Keratinocyte (primary cell): ENCODE measurements around the gene PSMD7. TPM values are rescaled to one million over a fixed set of nuclear protein-coding genes. Genes with fewer than 3 reads are reported as not detected.

Experiments
- DNase-seq: peaks from one replicate; pipeline ENCODE4 v3.0.0-alpha.2; 2011; ENCODE audit warnings: low read depth, missing footprints, low spot score
- FAIRE-seq: peaks from 2 replicates; lab custom pipeline; 2011; peaks lifted over from hg19 to GRCh38; lab: Jason Lieb, UNC
- H2AFZ ChIP-seq: 2 replicates; pipeline ENCODE4 v1.6.0; 2012; ENCODE audit warnings: low read length, control low read depth, inconsistent platforms; ENCODE audit not compliant: control insufficient read depth
- H3K27ac ChIP-seq: 2 replicates; pipeline ENCODE4 v1.5.1; 2011; ENCODE audit warnings: low read length; ENCODE audit not compliant: control insufficient read depth, insufficient read depth
- H3K27me3 ChIP-seq: 3 replicates; pipeline ENCODE4 v1.6.0; 2011; ENCODE audit warnings: low read length; ENCODE audit not compliant: control insufficient read depth, insufficient read depth; ENCODE audit errors: extremely low read depth
- H3K36me3 ChIP-seq, 2 experiments: 2 replicates in 1 of 2; 3 replicates in 1 of 2; pipeline ENCODE4 v1.5.1; 2011; ENCODE audit warnings: low read length in 2 of 2, mild to moderate bottlenecking in 1 of 2; ENCODE audit not compliant: control insufficient read depth in 2 of 2, insufficient read depth in 2 of 2; ENCODE audit errors: extremely low read depth in 1 of 2
- H3K4me1 ChIP-seq: 3 replicates; pipeline ENCODE4 v1.5.1; 2011; ENCODE audit warnings: low read length; ENCODE audit not compliant: control insufficient read depth, insufficient read depth; ENCODE audit errors: extremely low read depth
- H3K4me2 ChIP-seq: 3 replicates; pipeline ENCODE4 v1.6.0; 2011; ENCODE audit warnings: low read depth, low read length; ENCODE audit not compliant: control insufficient read depth, insufficient read depth; ENCODE audit errors: extremely low read depth
- H3K4me3 ChIP-seq, 3 experiments: fragments of 200-600 bp in 1 of 3; sonication (generic) in 1 of 3; 2 replicates in 2 of 3; 3 replicates in 1 of 3; pipeline ENCODE4 v1.5.1; 2011 to 2016; ENCODE audit warnings: low read length in 3 of 3, mild to moderate bottlenecking in 3 of 3, control low read depth in 2 of 3, inconsistent platforms in 1 of 3, low read depth in 1 of 3, mixed read lengths in 1 of 3, mixed run types in 1 of 3, moderate library complexity in 1 of 3; ENCODE audit not compliant: control insufficient read depth in 2 of 3, insufficient read depth in 2 of 3; ENCODE audit errors: extremely low read depth in 1 of 3
- H3K79me2 ChIP-seq: 2 replicates; pipeline ENCODE4 v1.6.0; 2012; ENCODE audit warnings: low read length; ENCODE audit not compliant: control insufficient read depth, insufficient read depth
- H3K9ac ChIP-seq: 3 replicates; pipeline ENCODE4 v1.6.0; 2011; ENCODE audit warnings: low read length; ENCODE audit not compliant: control insufficient read depth, insufficient read depth; ENCODE audit errors: extremely low read depth
- H3K9me1 ChIP-seq: 3 replicates; pipeline ENCODE4 v1.6.0; 2011; ENCODE audit warnings: low read length; ENCODE audit not compliant: control insufficient read depth, insufficient read depth; ENCODE audit errors: extremely low read depth
- H3K9me3 ChIP-seq: 2 replicates; pipeline ENCODE4 v1.5.1; 2012; ENCODE audit warnings: low read depth, low read length; ENCODE audit not compliant: control insufficient read depth
- H4K20me1 ChIP-seq: 3 replicates; pipeline ENCODE4 v1.6.0; 2011; ENCODE audit warnings: low read length; ENCODE audit not compliant: control insufficient read depth, insufficient read depth; ENCODE audit errors: extremely low read depth
- CTCF ChIP-seq, 3 experiments: IDR thresholded peaks in 1 of 3; conservative IDR thresholded peaks in 1 of 3; optimal IDR thresholded peaks in 1 of 3; 2 replicates in 2 of 3; 3 replicates in 1 of 3; pipeline versions ENCODE3 to v1.5.1; 2011; ENCODE audit warnings: low read length in 3 of 3, mild to moderate bottlenecking in 3 of 3, moderate library complexity in 2 of 3, control low read depth in 1 of 3, inconsistent platforms in 1 of 3; ENCODE audit not compliant: insufficient read depth in 2 of 3; ENCODE audit errors: extremely low read depth in 1 of 3
- EZH2 ChIP-seq: IDR thresholded peaks from one replicate; pipeline ENCODE4 v1.6.1; 2012; ENCODE audit warnings: inconsistent platforms, mild to moderate bottlenecking, low read length, moderate library complexity
- dilution Hi-C: fragments of 300-500 bp; cut with MboI; formaldehyde crosslinking; loops from one replicate; pipeline ENCODE4 v1.7.0; 2020; ENCODE audit warnings: low sequenced_read_pairs; ENCODE audit not compliant: extremely low pct_ligation_motif_present
- polyA plus RNA-seq, 5 experiments: library from polyadenylated mRNA; depleted of rRNA in 3 of 5; stranded (reverse) in 3 of 5; stranded (forward) in 1 of 5; unstranded in 1 of 5; fragments of >200 nt; gene quantifications; 1 replicate in 1 of 5; 2 replicates in 3 of 5; 3 replicates in 1 of 5; pipeline versions ENCODE4 v1.2.1 to v1.2.3, GENCODE V29; 2011 to 2012; ENCODE audit warnings: missing spikeins in 2 of 5, low read depth in 1 of 5, low replicate concordance in 1 of 5

The PSMD7 gene
- polyA plus RNA-seq, 1 donor (not counting 4 experiments of a cell fraction or from before 2014, with no cell fraction given), result 130 TPM

DNA sequence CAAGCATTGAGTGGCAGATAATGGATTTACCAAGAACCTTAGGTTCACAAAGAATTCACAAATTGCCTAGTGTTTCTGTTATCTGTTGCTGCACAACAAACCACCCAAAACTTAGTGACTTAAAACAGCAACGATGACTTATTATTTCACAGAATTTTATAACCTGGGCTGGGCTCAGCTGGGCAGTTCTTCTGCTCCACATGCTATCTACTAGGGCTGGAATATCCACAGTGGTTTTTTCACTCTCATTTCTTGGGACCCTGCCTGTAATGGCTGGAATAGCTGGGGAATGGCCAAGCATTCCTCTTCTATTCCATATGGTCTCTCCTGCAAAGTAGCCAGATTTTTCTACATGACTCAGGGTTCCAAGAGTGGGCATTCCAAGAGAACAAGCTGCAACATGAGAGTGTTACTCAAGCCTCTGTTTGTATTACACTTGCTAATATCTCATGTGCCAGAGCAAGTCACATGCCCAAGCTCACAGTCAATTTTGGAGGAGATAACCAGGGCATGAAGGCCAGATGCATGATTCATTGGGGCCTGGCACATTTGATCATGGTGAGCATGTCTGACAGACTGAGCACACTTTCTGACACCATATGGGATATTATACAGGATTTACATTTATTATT lies 4.9 kb upstream of the PSMD7 start:
- dilution Hi-C loops, result no loop called here
- H3K27me3 ChIP-seq, result no peaks in the 10 kb centered on the region
- no peak overlapping the region for H2AFZ ChIP-seq
- FAIRE-seq (peak; percentile 95), DNase-seq (peak; percentile 93)
- H4K20me1 ChIP-seq, result no peaks in the 10 kb centered on the region
- no peaks in the 10 kb centered on the region for H3K9me3 ChIP-seq
- no peak overlapping the region for H3K4me2 ChIP-seq
- H3K9me1 ChIP-seq, result no peaks in the 10 kb centered on the region
- H3K4me3 ChIP-seq, result no peak overlapping the region
- TF ChIP-seq EZH2 (no peak), CTCF (optimal IDR thresholded peaks at IDR 0.05 in 1 of 3, IDR thresholded peaks at IDR 0.05 in 1 of 3, conservative IDR thresholded peaks at IDR 0.05 in 1 of 3; ENCODE audit: extremely low read depth in 1 of 3, insufficient read depth in 2 of 3, low read length in 3 of 3) (no peak)
- H3K36me3 ChIP-seq, result no peaks in the 10 kb centered on the region
- peaks cover 1% of the 10 kb centered on the region for H3K79me2 ChIP-seq
- peak overlapping the region; percentile 57 for H3K27ac ChIP-seq
- peak overlapping the region; percentile 2 for H3K9ac ChIP-seq
- peaks cover 19% of the 10 kb centered on the region for H3K4me1 ChIP-seq

DNA sequence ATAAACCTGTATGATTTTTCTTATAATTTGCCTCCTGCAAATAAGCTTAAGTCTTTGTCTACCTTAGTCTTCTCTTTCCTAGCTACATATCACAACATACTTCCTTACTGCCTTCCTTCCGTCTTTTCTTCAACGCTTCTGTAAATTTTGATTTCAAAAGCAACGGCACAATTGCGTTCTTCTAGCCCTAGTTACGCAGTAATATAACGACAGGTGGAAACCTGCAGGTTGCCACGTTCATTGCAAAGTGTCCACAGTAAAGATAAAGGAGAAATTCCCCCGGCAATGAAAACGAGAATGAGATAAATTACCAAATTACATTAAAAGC lies 546 bp upstream of the PSMD7 start:
- DNase-seq (no peak), FAIRE-seq (no peak)
- Histone ChIP-seq H2AFZ (peak overlapping the region; percentile 97), H3K9me3 (no peaks in the 10 kb centered on the region), H3K9ac (peak overlapping the region; percentile 99), H3K4me2 (peak overlapping the region; percentile 95), H3K27me3 (no peaks in the 10 kb centered on the region), H3K4me3 (peak overlapping the region; percentile 86 to 97 (median 91)), H3K9me1 (no peaks in the 10 kb centered on the region), H3K4me1 (peaks cover 25% of the 10 kb centered on the region), H4K20me1 (peaks cover 2% of the 10 kb centered on the region), H3K27ac (peak overlapping the region; percentile 97), H3K79me2 (peaks cover 43% of the 10 kb centered on the region), H3K36me3 (peaks cover 8 to 20% of the 10 kb centered on the region in 2 experiments)
- no peak for TF ChIP-seq CTCF (optimal IDR thresholded peaks at IDR 0.05 in 1 of 3, IDR thresholded peaks at IDR 0.05 in 1 of 3, conservative IDR thresholded peaks at IDR 0.05 in 1 of 3; ENCODE audit: extremely low read depth in 1 of 3, insufficient read depth in 2 of 3, low read length in 3 of 3)
- TF ChIP-seq EZH2, result no peak
- dilution Hi-C loops, result no loop called here
